ENCODE measurements around the gene DCTN2. TPM values are rescaled to one million over a fixed set of nuclear protein-coding genes. Genes with fewer than 3 reads are reported as not detected.
"Not testable (repeated sequence)": the region's sequence is repeated elsewhere in the genome, so short reads cannot be mapped to it uniquely, and the experiment has no call there.

DCTN2 gene
- total RNA-seq, 1 donor from 2014 or later, result 90.7 TPM

- TF ChIP-seq, protein P1, sequence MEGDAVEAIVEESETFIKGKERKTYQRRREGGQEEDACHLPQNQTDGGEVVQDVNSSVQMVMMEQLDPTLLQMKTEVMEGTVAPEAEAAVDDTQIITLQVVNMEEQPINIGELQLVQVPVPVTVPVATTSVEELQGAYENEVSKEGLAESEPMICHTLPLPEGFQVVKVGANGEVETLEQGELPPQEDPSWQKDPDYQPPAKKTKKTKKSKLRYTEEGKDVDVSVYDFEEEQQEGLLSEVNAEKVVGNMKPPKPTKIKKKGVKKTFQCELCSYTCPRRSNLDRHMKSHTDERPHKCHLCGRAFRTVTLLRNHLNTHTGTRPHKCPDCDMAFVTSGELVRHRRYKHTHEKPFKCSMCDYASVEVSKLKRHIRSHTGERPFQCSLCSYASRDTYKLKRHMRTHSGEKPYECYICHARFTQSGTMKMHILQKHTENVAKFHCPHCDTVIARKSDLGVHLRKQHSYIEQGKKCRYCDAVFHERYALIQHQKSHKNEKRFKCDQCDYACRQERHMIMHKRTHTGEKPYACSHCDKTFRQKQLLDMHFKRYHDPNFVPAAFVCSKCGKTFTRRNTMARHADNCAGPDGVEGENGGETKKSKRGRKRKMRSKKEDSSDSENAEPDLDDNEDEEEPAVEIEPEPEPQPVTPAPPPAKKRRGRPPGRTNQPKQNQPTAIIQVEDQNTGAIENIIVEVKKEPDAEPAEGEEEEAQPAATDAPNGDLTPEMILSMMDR (IDR thresholded peaks at IDR 0.05), result no peak
- no peaks in the 10 kb centered on the region for H3K9me3 ChIP-seq
- peaks cover 80% of the 10 kb centered on the region for H3K36me3 ChIP-seq
- ATAC-seq (no peak), DNase-seq (no peak)
- intact Hi-C loops (cut with DNase I), result no loop called here
- no peaks in the 10 kb centered on the region for H3K27me3 ChIP-seq
- H3K27ac ChIP-seq, result no peak overlapping the region
- H3K4me1 ChIP-seq, result no peaks in the 10 kb centered on the region
- H3K4me3 ChIP-seq, result no peak overlapping the region
Observed at GRCh38 chr12:57500213-57500612, 46.8 kb downstream of the DCTN2 start.

DNA sequence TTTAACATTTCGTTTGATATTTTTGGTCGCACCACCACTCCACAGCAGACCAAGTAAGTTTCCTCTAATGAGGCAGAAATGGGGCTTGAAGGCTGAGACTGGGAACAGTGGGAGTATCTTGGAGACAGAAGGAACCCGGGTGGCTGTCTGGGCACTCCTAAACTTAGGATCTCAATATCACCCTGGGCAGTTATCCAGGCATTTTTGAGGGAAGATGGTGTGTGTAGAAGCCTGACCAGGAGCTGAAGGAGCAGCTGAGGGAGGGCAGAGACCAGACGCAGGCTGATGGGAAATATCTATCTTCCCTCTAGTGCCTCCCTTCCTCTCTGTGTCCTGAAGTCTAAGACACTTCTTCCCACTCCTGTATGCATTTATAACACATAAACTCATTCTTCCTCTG lies 48.4 kb downstream of the DCTN2 start:
- H3K9me3 ChIP-seq, result no peaks in the 10 kb centered on the region
- no peaks in the 10 kb centered on the region for H3K27me3 ChIP-seq
- intact Hi-C loops (cut with DNase I), result no loop called here
- H3K4me1 ChIP-seq, result no peaks in the 10 kb centered on the region
- H3K36me3 ChIP-seq, result peaks cover 67% of the 10 kb centered on the region
- no peak overlapping the region for H3K4me3 ChIP-seq
- DNase-seq (no peak), ATAC-seq (no peak)
- TF ChIP-seq, protein P1 (IDR thresholded peaks at IDR 0.05), result no peak
- H3K27ac ChIP-seq, result no peak overlapping the region

DNA sequence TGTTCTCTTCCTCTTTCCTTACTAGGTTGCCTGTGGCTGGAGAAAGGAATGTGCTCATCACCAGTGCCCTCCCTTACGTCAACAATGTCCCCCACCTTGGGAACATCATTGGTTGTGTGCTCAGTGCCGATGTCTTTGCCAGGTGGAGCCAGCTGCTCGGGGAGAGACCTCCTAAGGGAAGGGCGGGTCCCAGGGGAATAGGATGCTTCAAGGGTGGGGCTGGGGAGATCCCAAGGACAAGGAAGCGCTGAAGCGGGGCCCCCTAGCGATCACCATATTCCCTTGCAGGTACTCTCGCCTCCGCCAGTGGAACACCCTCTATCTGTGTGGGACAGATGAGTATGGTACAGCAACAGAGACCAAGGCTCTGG lies 48.9 kb downstream of the DCTN2 start:
- H3K36me3 ChIP-seq, result peaks cover 62% of the 10 kb centered on the region
- DNase-seq (no peak), ATAC-seq (no peak)
- H3K27me3 ChIP-seq, result no peaks in the 10 kb centered on the region
- H3K4me1 ChIP-seq, result no peaks in the 10 kb centered on the region
- H3K4me3 ChIP-seq, result no peak overlapping the region
- H3K9me3 ChIP-seq, result no peaks in the 10 kb centered on the region
- TF ChIP-seq, protein P1 (IDR thresholded peaks at IDR 0.05), result no peak
- intact Hi-C loops (cut with DNase I), result no loop called here
- H3K27ac ChIP-seq, result no peak overlapping the region

GRCh38 chr12:57497223-57498131 lies 49.5 kb downstream of the DCTN2 start:
- DNase-seq (no peak), ATAC-seq (no peak)
- no peaks in the 10 kb centered on the region for H3K9me3 ChIP-seq
- no peak overlapping the region for H3K4me3 ChIP-seq
- H3K4me1 ChIP-seq, result no peaks in the 10 kb centered on the region
- H3K27ac ChIP-seq, result no peak overlapping the region
- peaks cover 60% of the 10 kb centered on the region for H3K36me3 ChIP-seq
- intact Hi-C loops (cut with DNase I), result no loop called here
- TF ChIP-seq, protein P1 (IDR thresholded peaks at IDR 0.05), result no peak
- no peaks in the 10 kb centered on the region for H3K27me3 ChIP-seq

DNA sequence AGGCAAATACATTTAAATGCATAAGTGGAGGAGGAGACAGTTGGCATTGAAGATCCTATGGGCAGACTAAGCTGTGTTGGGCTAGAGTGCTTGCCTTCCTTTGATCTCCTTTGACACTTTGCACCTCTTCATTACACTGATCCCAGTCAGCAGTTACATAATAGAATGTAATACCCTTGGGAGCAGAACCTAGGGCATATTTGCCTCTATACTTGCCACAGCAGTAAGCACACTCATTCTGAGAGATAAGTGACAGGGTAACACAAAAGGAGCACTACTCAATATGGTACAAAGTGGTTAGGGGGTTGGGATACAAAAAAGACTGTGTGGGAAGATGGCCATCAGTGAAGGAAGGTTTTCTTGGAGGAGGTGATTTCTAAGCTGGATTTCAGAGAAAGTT lies 50.2 kb downstream of the DCTN2 start:
- TF ChIP-seq, protein P1 (IDR thresholded peaks at IDR 0.05), result no peak
- Histone ChIP-seq H3K27me3 (no peaks in the 10 kb centered on the region), H3K36me3 (peaks cover 60% of the 10 kb centered on the region), H3K27ac (no peak overlapping the region), H3K9me3 (no peaks in the 10 kb centered on the region), H3K4me1 (no peaks in the 10 kb centered on the region), H3K4me3 (no peak overlapping the region)
- intact Hi-C loops (cut with DNase I), result no loop called here
- DNase-seq (no peak), ATAC-seq (no peak)

DNA sequence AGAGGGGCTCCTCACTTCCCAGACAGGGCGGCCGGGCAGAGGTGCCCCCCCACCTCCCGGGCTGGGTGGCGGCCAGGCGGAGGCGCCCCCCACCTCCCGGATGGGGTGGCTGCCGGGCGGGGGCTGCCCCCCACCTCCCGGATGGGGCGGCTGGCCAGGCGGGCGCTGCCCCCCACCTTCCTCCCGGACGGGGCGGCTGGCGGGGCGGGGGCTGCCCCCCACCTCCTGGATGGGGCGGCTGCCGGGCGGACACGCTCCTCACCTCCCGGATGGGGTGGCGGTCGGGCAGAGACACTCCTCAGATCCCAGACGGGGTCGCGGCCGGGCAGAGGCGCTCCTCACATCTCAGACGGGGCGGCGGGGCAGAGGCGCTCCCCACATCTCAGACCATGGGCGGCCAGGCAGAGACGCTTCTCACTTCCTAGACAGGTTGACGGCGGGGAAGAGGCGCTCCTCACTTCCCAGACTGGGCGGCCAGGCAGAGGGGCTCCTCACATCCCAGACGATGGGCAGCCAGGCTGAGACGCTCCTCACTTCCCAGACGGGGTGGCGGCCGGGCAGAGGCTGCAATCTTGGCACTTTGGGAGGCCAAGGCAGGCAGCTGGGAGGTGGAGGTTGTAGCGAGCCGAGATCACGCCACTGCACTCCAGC lies 51.8 kb downstream of the DCTN2 start:
- H3K9me3 ChIP-seq; intact Hi-C loops (cut with DNase I); ATAC-seq; H3K27me3 ChIP-seq; H3K4me3 ChIP-seq; H3K4me1 ChIP-seq; DNase-seq; H3K27ac ChIP-seq: not testable (repeated sequence)
- H3K36me3 ChIP-seq, result peaks cover 62% of the 10 kb centered on the region
